NCI-H1105 (cell line): ENCODE data around the gene NIPAL4.

Experiments used
- DNase-seq: peaks from one replicate; lab custom pipeline; 2025; lab: John Stamatoyannopoulos, UW

NIPAL4 gene

GRCh38 chr5:157516626-157517325 is 56.8 kb downstream of the NIPAL4 start:
- no peak for DNase-seq

DNA sequence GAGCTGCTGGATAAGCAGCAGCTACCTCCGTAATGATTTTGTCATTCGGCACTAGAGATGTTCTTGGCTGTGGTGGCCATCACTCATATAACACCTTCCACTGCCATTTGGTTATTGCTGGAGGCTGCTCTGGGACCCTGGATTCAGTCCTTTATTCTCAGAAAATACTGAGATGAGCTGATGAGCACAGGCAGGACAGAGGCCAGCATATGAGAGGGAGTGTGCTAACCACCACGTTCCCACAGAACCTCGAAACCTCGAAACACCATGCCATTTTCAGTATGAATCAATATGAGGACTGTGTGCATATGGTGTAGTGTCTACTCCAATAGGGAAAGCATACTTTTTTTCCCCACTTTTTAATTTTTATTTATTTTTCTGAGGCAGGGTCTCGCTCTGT is 59.0 kb downstream of the NIPAL4 start:
- no peak for DNase-seq

DNA sequence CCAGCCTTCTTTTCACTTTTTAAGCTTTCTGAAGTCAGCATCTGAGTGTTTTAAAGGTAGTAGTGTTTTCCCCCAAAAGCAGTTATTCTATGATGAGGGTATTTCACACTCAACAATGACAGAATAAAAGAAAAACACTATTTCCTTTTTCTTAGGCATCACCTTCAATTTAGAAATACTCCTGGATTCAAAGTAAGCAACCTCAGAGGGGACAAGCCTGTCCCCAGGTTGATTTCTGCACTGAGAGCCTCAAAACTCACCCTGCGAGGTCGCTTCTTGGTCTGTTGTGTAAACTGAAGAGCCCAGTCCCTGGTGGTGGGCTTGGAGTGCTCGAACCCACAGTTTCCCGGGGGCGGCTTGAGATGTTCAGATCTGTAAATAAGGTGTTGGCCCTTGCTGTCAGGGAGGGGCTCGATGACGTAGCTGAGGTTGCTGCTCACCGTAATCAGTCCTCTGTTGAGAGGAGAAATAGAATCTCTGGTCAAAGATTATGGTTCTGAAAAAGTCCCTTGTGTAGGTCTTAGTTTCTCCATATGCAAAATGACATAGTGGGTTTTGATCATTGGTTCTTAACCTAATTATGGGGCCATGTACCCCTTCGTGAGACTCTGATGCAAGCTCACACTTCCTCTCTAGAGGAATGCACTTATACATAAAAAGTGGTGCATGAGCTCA is 59.7 kb downstream of the NIPAL4 start:
- no peak for DNase-seq

DNA sequence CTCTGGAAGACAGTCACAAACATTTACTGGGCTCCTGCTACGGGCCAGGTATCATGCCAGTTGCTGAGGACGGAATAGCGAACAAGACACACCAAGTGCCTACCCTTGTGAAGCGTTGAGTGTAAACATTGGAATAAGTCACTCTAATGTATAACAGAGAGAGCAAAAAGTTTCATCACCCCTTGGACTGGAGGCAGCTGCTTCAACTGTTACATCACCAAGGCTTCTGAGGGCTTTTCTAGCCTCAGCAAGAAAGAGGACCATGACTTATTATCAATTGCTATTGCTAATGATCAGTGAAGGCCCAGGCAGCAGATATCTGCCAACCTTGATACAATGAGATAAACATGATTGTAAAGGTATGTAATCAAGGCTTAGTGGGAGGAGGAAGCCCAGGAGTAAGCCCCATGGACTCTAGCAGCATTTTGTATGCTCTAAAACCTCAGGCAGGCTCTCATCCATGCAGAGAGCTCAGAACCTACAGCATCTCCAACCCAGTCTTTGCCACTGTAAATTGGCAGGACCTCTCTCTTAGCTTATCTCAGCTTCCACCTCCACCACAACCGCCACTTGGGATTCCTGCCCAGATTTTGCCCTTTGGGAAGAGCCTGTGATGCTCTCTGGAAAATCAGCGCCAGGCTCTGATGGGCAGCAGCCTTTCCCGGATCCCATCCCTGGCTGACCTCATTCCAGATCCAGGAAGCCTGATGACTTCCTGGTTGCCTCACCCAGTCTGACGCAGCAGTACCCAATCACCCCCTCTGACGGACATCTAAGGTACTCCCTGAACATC is 61.1 kb downstream of the NIPAL4 start:
- DNase-seq: no peak

GRCh38 chr5:157521704-157522029 is 61.7 kb downstream of the NIPAL4 start:
- no peak for DNase-seq

- no peak for DNase-seq
These were observed 64.0 kb downstream of the NIPAL4 start for GRCh38 chr5:157523976-157524375.
